ENCODE measurements around the gene RNF213. TPM values are rescaled to one million over a fixed set of nuclear protein-coding genes. Genes with fewer than 3 reads are reported as not detected.

Gene RNF213
- total and polyA plus RNA-seq, 4 donors: 67.0 to 198 (median 106) TPM

- WGBS, 2 donors: 92 to 96% methylated on average over 17 of the region's 17 CpGs
- ATAC-seq (ENCODE audit: insufficient read depth, low FRiP score): no peak
These were observed 106.9 kb downstream of the RNF213 start for GRCh38 chr17:80367503-80367902.

GRCh38 chr17:80371196-80371595, 110.5 kb downstream of the RNF213 start:
- DNase-seq (no peak), ATAC-seq (ENCODE audit: insufficient read depth, low FRiP score) (no peak)
- no peak for TF ChIP-seq CTCF (IDR thresholded peaks at IDR 0.05; ENCODE audit: control extremely low read depth, extremely low read depth)
- Histone ChIP-seq H3K27ac (ENCODE audit: low read depth in 1 of 2, low read length in 1 of 2) (no peak overlapping the region), H3K4me3 (no peak overlapping the region), H3K9ac (ENCODE audit: insufficient read depth in 1 of 2, low read length in 2 of 2) (no peak overlapping the region), H3K27me3 (ENCODE audit: control insufficient read depth in 3 of 3, insufficient read depth in 3 of 3, low read length in 2 of 3) (no peaks in the 10 kb centered on the region), H3K4me1 (ENCODE audit: control insufficient read depth in 5 of 5, insufficient read depth in 5 of 5, low read length in 5 of 5) (no peaks in the 10 kb centered on the region), H3K9me3 (ENCODE audit: control insufficient read depth in 4 of 4, insufficient read depth in 3 of 4, low read length in 3 of 4) (no peaks in the 10 kb centered on the region), H3K36me3 (ENCODE audit: control insufficient read depth in 4 of 4, insufficient read depth in 4 of 4, low read length in 4 of 4) (peaks cover 21 to 57% (median 41%) of the 10 kb centered on the region in 4 donors)
- 95 to 96% methylated on average over 5 of the region's 5 CpGs for WGBS, 2 donors

More at GRCh38 chr17:80367503-80367902, 106.9 kb downstream of the RNF213 start:
- H3K4me1 ChIP-seq (ENCODE audit: control insufficient read depth in 5 of 5, insufficient read depth in 5 of 5, low read length in 5 of 5): peaks cover 0 to 6% (median 0%) of the 10 kb centered on the region in 5 donors
- H3K36me3 ChIP-seq (ENCODE audit: control insufficient read depth in 4 of 4, insufficient read depth in 4 of 4, low read length in 4 of 4): peaks cover 28 to 61% (median 48%) of the 10 kb centered on the region in 4 donors
- TF ChIP-seq CTCF (IDR thresholded peaks at IDR 0.05; ENCODE audit: control extremely low read depth, extremely low read depth): no peak
- no peak for DNase-seq
- no peaks in the 10 kb centered on the region for H3K27me3 ChIP-seq (ENCODE audit: control insufficient read depth in 3 of 3, insufficient read depth in 3 of 3, low read length in 2 of 3)
- no peak overlapping the region for H3K4me3 ChIP-seq
- no peaks in the 10 kb centered on the region for H3K9me3 ChIP-seq (ENCODE audit: control insufficient read depth in 4 of 4, insufficient read depth in 3 of 4, low read length in 3 of 4)
- no peak overlapping the region for H3K27ac ChIP-seq (ENCODE audit: low read depth in 1 of 2, low read length in 1 of 2)
- H3K9ac ChIP-seq (ENCODE audit: insufficient read depth in 1 of 2, low read length in 2 of 2): no peak overlapping the region

- no peak for DNase-seq
These were observed 111.8 kb downstream of the RNF213 start for GRCh38 chr17:80372456-80372855.

More at GRCh38 chr17:80372456-80372855, 111.8 kb downstream of the RNF213 start:
- no peak overlapping the region for H3K4me3 ChIP-seq
- WGBS, 2 donors: 92 to 95% methylated on average over 11 of the region's 11 CpGs
- no peak for ATAC-seq (ENCODE audit: insufficient read depth, low FRiP score)
- H3K36me3 ChIP-seq (ENCODE audit: control insufficient read depth in 4 of 4, insufficient read depth in 4 of 4, low read length in 4 of 4): peaks cover 30 to 60% (median 49%) of the 10 kb centered on the region in 4 donors
- H3K27ac ChIP-seq (ENCODE audit: low read depth in 1 of 2, low read length in 1 of 2): no peak overlapping the region
- H3K9me3 ChIP-seq (ENCODE audit: control insufficient read depth in 4 of 4, insufficient read depth in 3 of 4, low read length in 3 of 4): no peaks in the 10 kb centered on the region
- TF ChIP-seq CTCF (IDR thresholded peaks at IDR 0.05; ENCODE audit: control extremely low read depth, extremely low read depth): no peak
- no peak overlapping the region for H3K9ac ChIP-seq (ENCODE audit: insufficient read depth in 1 of 2, low read length in 2 of 2)
- no peaks in the 10 kb centered on the region for H3K4me1 ChIP-seq (ENCODE audit: control insufficient read depth in 5 of 5, insufficient read depth in 5 of 5, low read length in 5 of 5)
- H3K27me3 ChIP-seq (ENCODE audit: control insufficient read depth in 3 of 3, insufficient read depth in 3 of 3, low read length in 2 of 3): no peaks in the 10 kb centered on the region

Data from lung (tissue), 12 donors.